Umbilical cord (tissue), 2 donors: ENCODE measurements around the gene MAST1. TPM values are rescaled to one million over a fixed set of nuclear protein-coding genes. Genes with fewer than 3 reads are reported as not detected.
"Not testable (repeated sequence)": the region's sequence is repeated elsewhere in the genome, so short reads cannot be mapped to it uniquely, and the experiment has no call there.

Experiments
- DNase-seq: peaks from one replicate; pipeline ENCODE4 v3.0.0-alpha.2; 2015; ENCODE audit warnings: low spot score
- total RNA-seq: library from RNA; depleted of rRNA; stranded (reverse); fragments of >200 nt; gene quantifications from one replicate; pipeline ENCODE4 v1.2.3, GENCODE V29; 2014; ENCODE audit warnings: low replicate concordance; ENCODE audit not compliant: insufficient read depth

The MAST1 gene
- total RNA-seq, 1 donor from 2014 or later: 2.2 TPM

DNA sequence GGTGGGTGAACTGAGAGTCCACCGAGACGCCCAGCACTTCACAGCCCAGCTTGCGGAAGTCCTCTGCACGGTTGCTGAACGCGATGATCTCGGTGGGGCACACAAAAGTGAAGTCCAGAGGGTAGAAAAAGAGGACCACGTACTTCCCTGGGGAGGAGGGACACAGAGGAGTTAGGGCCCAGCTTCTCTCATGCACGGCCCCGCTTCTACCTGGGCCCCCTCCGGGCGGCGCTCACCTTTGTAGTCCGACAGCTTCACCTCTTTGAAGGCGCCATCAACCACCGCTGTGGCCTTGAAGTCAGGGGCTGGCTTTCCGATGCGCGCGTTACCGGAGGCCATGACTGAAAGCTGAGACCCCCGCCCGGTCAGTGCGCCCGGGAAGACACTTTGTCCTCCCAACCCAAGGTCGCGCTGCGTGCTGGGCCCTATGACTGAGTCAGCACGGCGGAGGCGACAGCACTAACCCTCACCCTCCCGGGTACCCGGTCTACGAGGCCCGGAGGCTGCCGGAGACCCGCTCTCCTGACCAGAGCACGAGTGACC, 37.3 kb upstream of the MAST1 start:
- peak; percentile 11 for DNase-seq

DNA sequence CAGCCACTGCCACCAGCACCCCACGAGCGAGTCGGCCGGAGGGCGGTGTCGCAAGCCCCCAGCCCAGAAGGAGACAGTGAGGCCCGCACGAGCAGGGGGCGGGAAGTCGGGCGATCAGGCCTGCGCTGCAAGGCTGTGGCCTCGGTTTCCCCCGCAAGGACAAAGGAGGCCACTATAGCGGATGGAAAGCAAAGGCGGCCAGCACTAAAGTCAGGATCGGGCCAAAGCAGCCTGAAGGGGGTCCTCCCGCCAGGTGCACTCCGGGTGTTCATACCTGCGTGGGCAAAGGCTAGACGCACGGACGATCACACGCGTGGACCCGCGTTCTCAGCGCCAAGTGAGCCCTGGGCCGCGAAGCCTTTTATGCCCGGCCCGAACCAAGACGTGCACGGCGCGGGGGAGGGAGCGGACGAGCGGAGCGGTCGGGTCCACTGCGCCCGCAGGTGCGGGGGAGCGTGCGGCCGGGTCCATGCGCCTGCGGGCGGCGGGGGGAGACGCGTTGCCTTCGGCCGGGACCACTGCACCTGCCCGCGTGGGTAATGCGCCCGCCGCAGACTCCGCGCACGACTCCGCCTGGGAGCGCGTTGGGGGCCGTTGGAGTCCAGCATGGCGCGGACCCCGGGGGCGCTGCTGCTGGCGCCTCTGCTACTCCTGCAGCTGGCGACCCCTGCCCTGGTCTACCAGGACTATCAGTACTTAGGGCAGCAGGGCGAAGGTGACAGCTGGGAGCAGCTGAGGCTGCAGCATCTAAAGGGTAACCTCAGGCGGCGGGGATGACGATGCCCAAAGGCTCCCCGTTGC, 36.6 kb upstream of the MAST1 start, which contains the start of the genes PRDX2 and THSD8:
Gene PRDX2, minus strand, starts transcription at position 335 of the 801 bp plus-strand sequence. CDS start 539 bp downstream, outside the sequence.
Gene THSD8, plus strand, starts transcription at position 604 of the 801 bp plus-strand sequence. Its CDS starts 3 bp downstream, at position 607.
- peak; percentile 65 for DNase-seq

DNA sequence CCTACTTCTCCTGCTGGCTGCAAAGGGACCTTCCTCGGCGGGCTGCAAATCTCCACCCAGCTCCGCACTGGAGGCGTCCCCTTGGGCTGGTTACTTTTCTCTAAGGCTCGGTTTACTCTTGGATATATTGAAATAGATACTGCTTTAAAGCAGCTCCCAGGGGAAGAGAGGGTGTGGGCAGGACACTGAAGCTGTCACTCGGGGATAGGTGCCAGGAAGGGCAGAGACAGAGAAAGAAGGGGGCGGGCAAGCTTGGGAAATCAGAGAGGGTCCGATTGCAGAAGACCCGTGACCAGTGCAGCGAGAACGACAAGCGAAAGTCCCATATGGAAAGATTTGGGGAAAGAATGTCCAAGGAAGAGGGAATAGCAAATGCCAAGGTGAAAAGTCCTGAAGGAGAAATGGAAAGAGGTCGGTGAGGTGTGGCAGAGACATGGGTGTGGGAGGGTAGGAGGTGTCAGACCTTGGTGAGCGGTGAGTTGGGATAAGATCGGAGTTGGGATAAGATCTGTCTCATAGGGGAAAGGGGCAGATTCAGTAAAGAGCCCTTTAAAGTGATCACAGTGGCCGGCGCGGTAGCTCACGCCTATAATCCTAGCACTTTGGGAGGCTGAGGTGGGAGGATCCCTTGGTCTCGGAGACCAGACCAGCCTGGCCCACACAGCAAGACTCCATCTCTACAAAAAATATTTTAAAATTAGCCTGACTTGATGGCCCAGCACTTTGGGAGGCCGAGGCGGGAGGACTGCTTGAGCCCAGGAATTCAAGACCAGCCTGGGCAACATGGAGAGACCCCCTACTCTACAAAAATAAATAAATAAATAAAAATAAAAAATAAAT, 35.8 kb upstream of the MAST1 start:
- peak; percentile 14 for DNase-seq

DNA sequence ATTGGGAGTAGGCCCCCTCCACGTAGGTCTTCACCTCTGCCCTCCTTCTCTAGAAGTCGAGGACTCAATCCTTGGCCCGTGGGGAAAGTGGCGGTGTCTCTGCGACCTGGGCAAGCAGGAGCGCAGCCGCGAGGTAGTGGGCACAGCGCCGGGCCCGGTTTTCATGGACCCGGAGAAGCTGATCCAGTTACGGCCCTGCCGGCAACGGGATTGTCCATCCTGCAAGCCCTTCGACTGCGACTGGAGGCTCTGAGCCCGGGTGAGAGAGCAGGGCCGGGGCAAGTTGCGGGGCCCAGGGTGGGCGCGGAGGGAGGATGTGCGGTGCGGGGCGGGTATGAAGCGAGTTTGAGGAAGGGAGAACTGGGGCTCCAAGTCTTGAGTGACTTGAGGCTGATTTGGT, 34.3 kb upstream of the MAST1 start:
- DNase-seq: no peak

DNA sequence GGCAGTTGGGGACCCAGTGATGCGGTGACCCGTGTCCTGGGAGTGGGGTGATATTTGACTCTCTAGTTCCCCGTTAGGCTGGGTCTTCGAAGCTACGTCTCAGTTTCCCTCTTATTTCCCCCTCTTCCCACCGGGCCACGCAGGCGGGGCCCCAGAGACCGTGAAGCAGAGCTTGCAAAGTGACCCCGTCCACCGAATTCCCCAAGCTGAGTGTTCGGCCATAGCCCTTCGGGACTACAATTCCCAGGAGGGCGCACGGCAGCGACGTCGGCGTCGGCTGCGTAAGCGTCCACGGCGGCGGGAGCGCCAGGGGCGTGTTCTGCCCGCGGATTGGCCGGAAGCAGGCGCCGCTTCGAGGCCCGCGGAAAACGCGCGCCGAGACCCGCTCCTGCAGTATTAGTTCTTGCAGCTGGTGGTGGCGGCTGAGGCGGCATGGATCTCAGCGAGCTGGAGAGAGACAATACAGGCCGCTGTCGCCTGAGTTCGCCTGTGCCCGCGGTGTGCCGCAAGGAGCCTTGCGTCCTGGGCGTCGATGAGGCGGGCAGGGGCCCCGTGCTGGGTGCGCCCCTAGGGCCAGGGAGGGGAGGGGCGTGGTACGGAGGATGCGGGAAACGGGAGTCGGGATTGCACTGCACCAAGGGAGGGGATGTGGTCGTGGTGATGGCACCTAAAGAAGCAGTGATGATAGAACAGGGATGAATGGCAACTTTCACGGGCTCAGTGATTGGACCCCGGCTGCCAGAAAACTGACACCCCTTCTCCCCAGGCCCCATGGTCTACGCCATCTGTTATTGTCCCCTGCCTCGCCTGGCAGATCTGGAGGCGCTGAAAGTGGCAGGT, 31.9 kb upstream of the MAST1 start, which contains the start of gene RNASEH2A:
Gene RNASEH2A, plus strand, starts transcription at position 343 of the 840 bp plus-strand sequence. Its CDS starts 90 bp downstream, at position 433.
- DNase-seq: peak; percentile 92

DNA sequence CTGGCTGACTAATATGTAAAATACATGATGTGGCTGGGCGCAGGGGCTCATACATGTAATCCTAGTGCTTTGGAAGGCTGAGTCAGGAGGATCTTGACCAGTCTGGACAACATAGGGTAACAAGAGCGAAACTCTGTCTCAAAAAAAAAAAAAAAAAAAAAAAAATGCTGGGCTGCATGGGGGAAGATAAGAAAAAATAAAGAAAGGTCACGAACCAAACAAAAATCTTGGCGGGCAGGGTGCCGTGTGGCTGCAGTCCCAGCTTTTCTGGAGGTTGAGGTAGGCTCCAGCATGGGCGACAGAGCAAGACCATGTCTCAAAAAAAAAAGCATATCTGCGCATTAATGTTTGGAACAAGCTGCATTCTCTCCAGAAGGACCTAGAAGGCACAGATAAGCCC, 23.2 kb upstream of the MAST1 start:
- DNase-seq: no peak

DNA sequence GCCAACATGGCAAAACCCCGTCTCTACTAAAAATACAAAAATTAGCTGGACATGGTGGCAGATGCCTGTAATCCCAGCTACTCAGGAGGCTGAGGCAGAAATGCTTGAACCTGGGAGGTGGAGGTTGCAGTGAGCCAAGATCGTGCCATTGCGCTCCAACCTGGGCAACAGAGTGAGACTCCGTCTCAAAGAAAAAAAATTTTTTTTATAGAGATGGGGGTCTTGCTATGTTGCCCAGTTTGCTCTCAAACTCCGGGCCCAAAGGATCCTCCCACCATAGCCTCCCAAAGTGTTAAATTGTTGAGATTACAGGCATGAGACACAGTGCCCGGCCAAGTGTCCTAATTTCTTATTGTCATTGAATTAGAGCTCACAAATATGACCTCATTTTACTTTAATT, 21.1 kb upstream of the MAST1 start:
- DNase-seq: not testable (repeated sequence)

DNA sequence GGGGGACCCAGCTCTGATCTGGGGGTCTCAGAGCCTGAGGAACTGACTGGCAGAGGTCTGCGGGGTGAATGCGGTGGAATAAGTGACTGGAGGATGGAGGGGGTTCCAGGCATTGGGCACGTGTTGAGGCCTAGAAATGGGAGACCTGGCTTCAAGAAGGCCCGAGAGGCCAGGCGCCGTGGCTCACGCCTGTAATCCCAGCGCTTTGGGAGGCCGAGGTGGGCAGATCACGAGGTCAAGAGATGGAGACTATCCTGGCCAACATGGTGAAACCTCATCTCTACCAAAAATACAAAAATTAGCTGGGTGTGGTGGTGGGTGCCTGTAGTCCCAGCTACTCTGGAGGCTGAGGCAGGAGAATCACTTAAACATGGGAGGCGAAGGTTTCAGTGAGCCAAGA, 20.5 kb upstream of the MAST1 start:
- not testable (repeated sequence) for DNase-seq

DNA sequence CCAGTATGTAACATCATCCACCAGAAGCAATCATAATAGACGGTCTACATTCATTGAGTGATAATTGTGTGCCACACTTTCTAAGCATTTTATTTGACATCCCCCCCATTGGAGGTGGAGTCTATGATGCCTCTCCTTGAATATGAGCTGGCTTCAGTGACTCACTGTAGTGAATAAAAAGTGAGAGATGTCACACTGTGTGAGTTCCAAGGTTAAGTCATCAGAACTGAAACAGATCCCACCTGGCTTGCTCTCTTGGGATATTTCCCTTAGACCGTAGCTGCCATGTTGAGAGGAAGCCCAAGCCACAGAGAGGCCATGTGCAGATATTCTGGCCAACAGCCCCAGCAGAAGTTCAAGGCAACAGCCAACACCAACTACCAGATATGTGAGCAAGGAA, 16.6 kb upstream of the MAST1 start:
- DNase-seq: no peak

DNA sequence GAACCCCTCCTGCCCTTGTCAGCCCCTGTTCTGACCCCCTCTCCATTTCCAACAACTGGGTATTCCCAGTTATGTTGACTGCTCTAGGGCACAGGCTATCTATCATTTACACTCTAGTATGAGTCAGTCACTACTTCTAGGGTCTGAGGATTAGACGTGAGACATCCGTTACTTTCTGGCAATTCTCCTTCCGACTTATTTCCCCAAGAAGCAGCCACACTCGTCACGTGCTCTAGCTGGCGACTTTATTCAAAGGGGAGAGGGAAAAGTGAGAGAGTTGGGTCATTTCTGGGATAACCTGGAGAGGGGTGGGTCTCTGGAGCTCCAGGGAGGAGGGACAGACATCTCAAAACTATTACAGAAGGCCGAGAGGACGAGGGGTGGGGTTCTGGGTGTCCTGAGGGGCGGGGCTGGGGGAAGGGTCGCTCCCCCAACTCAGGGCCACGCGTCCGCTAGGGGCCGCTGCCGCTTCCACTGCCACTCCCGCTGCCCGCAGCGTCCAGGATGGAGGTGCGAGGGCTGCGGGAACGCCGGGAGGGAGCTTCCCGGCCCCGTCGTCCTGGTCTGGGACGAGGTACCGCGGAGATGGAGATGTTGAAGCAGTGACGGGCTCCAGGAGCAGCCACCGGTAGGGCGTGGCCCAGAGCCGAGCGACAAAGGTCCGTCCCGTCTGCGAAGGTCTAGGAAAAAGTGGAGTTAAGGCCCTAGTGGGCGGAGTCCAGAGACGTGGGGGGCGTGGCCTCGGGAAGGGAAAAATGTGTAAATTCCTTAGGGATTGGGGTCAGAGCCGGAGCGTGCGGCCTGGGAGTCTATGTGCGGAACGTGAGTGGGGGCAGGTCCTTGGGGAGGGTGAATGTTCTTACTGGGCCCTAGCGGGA, 12.8 kb upstream of the MAST1 start:
- no peak for DNase-seq

DNA sequence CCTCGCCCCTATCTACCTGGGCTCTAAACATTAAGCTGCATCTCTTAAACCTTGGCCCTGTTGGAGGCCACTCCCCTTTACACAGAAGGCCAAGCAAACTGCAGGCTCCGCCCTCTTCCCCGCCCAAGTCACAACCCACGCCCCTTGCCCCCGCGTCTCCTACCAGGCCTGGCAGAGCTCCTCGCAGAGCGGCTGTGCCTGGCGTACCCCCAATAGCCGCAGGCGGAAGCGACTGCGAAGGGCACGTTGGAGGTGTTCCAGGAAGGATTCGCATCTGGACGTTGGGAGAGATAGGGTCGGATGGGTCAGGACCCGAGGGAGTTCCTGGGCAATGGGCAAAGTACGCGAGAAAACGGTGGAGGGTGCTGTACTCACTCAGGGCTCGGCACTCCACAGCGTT, 9.8 kb upstream of the MAST1 start:
- no peak for DNase-seq

DNA sequence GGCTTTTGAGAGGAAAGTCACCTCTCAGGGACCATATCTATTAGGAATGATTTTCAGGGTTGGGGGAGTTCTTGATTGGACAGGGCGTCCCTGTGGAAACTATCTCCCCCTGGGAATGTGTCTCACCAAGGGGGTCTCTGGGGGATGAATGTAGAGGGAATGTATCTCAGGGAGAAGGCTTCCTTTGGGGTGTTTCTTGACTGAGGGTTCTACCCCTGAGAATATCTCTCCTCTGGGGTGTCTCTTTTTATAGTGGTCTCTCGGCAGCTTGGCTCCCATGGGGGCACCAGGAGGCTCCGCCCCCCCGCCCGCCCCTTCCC, 4.9 kb upstream of the MAST1 start:
- no peak for DNase-seq

DNA sequence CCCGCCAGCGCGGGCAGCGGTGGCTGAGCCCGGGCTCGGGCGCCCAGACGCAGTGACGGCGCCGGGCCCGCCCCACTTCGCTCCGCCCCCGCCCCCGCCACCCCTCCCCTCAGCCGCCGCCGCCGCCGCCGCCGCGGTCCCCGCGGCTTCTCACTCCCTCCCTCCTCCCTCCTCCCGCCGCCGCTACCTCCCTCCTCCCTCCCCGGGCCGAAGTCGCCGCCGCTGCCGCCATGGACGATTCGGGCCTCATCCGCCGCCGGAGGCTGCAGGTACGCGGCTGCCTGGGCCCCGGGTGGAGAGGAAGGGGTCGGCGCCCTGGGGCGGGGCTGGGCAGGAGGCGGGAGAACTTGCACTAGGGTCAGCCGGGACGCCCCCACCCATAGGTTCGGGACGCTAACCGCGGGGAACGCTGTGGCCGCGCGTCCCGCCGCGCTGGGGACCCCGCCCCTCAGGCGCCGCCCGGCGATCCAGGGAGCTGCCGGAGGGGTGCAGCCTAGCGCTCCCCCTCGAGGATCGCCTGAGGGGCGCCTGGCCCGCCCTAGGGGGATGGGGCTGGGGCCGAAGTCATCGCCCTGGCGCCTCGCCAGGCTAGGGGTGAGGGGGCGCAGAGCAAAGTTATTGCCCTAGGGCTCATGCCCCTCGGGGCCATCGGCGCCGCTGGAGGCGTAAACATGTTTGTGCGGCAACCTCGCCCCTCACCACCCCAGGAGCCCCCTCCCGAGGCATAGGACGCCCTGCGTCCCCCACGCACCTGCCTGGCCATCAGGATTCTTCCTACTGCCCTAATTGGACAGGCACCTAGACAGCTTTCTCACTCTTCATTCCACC, 4.4 kb upstream of the MAST1 start:
- no peak for DNase-seq

DNA sequence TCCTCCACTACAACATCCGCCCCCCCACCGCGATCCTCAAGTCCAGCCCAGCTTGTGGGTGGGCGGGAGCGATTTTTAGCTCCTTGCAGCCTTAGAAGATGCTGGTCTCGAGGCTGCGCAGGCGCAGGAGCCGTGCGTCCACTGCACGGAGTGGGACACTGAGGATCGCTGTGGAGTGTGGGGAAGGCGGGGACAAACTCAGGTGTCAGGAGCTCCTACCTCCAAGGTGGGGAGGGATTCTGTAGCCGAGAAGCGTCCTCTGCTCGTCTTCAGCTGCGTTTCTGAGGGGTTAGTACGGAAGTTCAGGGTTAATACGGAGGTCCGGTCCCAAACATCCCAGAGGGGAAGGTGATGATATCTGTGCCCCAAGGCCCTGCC, 3.8 kb upstream of the MAST1 start, which contains the start of gene RTBDN:
Gene RTBDN, minus strand, starts transcription at position 14 of the 378 bp plus-strand sequence. CDS start 4,600 bp downstream, outside the sequence.
- no peak for DNase-seq

DNA sequence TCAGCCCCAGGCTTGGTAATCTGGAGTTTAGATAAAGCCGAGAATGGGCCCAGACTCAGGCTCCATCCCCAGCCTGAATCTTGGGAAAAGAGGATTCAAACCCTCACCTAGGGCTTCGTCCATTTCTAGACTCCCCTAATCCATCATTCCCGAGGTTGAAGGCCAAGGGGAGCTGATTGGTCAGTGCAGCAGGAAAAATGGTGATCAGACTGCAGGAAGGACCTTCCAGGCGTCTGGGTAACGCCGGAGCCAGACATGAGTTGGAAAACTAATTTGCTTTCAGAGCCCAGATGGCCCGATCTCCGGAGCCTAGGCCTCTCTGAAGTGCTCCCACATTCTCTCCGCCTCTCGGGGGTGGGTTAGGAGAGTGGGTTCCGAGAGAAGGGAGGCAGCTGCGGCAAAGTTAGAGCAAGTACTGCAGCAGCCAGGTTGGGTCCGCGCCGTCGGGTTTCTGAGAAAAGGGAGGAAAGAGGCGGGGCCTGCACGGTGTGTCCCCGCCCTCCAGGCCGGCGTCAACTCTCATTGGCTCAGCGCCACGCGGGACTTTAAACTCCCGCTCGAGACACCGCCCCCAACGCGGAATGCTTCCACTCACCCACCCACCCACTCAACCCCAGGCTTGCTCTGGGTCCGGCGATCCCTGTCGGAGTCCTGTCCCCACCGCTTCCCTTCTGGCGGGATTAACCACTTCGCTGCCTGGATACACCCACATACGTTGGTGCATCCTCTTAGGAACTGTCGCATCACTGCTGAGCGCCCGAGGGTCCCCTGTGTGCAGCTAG, 3.1 kb upstream of the MAST1 start:
- DNase-seq: no peak

DNA sequence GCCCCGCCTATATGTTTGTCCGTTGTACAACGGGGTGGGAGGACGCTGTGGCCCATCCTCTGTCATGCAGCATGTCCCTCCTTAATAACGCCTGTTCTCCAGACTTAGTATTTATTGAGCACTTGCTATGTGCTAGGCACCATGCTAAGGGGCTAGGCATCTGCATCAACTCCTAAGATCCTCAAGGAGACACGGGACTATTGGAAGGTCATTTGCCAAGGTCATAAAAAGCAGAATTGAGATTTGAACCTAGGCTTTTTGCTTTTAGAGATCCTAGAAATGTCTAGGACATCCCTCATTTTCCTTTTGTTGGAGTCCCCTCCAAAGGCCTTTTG, 1.8 kb upstream of the MAST1 start:
- DNase-seq: no peak

DNA sequence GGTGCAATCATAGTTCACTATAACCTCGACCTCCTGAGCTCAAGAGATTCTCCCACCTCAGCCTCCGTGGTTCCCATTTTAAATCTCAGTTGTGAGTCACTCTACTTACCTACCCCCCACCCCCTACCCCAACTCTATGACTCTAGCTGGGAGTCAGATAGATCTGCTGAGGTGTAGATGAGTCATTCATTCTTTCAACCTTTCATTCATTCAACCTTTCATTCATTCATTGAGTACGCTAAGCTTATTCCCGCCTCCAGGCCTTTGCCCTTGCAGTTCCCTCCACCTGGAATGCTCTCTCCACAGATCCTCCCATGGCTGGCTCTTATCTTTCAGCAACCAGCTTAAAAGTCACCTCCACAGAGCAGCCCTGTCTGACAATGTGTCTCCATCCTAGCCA, 1.1 kb upstream of the MAST1 start:
- DNase-seq: no peak

DNA sequence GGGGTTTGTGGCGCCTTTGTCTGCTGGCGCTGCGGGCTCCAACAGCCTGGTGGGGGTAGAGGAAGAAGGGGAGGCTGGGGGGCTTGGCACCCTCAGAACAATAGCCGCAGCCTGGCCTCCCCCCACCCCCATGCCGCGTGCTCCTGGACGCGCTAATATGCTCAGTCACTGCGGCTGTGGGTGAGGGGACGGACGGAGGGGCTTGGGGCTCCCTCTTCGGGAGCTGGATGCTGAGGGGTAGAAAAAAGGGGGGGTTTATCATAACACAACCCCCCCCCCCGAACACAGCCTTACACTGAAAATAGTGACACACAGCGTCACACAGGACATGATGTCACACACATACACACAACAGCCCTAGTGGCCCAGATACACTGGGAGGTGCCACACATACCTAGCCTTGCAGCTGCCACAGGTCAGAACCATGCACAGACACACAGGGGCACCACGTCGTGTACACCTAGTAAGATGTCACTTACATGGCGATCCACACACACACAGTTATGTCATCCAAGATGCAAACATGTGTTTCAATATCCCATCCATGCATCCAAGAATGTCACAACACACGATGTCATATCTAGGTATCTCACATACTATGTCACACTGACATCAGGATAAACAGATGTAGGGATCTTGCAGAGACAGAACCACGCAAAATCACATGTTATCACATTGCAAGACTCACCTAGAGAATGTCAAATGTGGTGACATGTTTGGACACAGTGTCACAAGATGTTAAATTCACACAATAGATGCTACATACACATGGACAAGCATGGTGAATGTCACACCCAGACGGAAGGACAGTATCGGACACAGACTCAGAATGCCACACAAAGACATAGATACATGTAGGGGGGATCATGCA, 806 bp downstream of the MAST1 start:
- DNase-seq: no peak
